Myocyte (in vitro differentiated cells): ENCODE results near the gene SMCO4. TPM values are rescaled to one million over a fixed set of nuclear protein-coding genes. Genes with fewer than 3 reads are reported as not detected.
A peak's percentile ranks its signal among the peaks of the same experiment; 100 is the strongest.
"Not testable (repeated sequence)": the region's sequence is repeated elsewhere in the genome, so short reads cannot be mapped to it uniquely, and the experiment has no call there.

Experiments used
- DNase-seq: peaks from one replicate; pipeline ENCODE4 v3.0.0-alpha.2; 2012; ENCODE audit warnings: low read depth
- total RNA-seq: library from RNA; depleted of rRNA; stranded (reverse); fragments of >200 nt; gene quantifications from 2 replicates; pipeline ENCODE4 v1.2.3, GENCODE V29; 2014

Gene SMCO4
- total RNA-seq, 1 donor from 2014 or later, result 2.2 TPM

DNA sequence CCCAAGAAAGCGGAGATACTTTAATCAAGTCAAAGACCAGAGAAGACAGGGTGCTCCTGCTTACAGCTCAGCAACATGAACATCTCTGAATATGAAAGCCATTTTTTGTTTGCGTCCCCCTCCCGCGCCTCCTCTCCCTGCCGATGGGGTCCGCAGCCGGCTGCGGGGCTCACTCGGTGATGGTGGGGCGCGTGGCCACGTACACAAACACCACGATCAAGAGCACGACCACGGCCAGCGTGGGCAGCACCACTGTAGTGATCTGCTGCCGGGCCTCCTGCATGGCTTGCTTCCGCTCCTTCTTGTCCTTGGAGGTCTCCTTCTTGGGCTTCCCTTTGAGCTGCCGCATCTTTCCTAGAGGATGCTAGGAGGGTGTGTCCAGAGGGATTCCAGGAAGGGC is 64.3 kb downstream of the SMCO4 start:
- no peak for DNase-seq

DNA sequence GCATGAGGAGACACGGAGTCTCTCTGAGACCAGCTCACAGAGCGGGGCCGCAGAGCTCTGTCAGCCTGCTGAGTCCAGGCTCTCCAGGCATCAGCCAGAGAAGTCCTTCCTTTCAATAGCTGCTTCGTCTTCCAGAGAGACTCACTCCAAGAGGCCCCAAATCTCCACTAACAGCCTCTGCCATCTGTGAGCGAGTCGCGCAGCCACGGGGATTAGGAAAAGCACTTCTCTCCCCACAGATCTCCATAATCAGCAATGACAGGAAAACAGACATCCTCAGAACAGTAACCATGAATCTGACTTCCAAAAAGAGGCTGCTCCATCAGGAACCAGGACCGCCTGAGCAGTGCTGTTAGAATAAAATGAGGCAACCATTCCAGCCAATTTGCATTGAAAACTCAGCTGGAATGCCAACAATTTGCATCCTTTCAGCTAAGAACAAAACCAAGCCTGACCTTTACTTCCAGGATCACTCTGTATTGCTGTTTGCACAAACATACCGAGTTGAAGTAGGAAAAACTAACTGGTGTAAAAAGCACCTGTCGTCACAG is 65.4 kb downstream of the SMCO4 start:
- no peak for DNase-seq

DNA sequence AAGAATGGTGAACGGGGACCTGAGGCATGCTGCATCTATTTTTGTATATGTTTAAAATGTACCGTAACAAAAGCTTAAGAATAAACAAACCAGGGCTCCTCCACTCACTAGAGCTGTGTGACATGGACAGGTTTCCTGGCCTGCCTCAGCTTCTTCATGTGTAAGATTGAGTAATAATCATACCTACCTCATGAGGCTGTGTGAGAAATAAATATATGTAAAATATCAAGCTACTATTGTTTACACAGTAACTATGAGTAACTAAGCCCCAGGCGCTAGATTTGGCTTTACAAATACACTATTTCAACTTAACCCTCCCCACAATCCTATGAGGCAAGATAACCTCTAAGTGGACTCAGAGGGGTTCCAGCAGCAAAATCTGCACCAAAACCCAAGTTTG is 66.4 kb downstream of the SMCO4 start:
- no peak for DNase-seq

DNA sequence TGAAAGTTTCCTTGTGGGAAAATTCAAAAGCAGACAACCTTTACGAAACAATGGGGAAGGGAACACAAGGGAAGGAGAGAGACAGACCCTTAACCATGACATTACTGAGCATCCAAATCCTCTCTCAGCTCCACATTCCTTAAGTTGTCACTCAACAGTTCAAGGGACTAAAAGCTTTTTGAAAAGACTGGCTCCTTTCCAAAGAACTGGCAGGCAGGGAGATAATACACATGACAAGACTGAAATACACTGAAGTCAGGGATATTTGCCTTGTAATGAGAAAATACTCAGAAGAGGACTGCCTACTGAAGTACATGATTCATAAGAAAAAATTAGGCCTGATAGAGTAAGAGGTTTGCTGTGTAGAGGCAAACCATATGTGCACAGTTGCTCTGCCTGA is 69.1 kb downstream of the SMCO4 start:
- peak; percentile 6 for DNase-seq

DNA sequence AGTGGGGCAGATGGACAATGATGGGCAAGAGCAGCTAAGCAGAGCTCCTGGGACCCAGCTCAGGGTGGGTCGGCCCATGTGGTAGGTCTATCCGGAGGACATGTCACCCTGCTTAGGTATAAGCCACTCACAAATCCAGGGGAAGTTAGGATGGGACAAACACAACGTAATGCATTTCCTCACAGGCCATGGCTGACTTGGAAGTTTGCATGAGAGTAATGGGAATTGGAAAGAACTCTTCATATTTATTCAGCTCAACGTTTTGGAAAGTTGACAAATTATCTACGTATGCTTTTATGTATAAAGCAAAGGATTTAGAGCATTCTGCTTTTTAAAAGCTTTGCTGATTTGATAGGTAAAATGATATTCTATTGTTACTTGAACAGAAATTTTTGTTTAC is 74.9 kb downstream of the SMCO4 start:
- no peak for DNase-seq

DNA sequence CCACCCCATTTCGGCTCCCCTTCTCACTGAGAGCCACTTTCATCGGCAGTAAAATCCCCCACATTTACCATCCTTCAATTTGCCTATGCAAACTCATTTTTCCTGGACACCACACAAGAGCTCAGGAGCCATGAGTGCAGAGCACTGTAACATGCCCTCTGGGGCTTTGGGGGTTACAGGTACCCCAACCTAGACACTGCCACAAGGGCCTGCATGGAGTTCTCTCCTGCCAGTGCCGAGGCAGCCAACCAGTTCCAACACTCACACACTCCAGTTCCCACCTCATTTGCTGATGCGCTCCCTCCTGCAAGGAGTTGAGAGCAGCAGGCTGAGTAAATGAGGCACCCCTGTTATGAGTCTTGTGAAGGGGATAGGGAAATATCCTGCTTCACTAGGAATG is 76.1 kb downstream of the SMCO4 start:
- DNase-seq, result no peak

DNA sequence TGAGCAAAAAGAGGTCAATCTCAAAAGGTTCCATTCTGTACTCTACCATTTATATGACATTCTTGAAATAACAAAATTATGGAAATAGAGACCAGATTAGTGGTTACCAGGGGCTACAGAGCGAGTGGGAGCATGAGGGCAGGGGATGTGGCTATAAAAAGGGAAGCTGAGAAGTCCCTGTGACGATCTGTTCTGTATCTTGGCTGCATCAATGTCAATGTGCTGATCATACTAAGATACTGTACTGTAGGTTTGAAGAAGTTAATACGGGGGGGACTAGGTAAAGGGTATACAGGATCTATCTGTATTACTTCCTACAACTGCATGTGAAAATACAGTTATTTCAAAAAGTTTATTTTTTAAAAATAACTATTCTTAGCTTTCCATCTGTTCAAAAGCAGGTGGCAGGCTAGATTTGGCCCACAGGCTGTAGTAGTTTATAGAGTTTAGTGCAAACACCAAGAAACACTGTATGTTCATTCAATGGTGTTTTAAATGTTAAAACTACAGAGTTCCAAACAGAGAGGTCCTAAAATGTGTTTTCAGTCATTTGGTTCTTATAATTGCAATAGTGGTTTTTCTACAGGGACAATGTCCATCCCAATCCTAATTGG is 78.2 kb downstream of the SMCO4 start:
- no peak for DNase-seq

DNA sequence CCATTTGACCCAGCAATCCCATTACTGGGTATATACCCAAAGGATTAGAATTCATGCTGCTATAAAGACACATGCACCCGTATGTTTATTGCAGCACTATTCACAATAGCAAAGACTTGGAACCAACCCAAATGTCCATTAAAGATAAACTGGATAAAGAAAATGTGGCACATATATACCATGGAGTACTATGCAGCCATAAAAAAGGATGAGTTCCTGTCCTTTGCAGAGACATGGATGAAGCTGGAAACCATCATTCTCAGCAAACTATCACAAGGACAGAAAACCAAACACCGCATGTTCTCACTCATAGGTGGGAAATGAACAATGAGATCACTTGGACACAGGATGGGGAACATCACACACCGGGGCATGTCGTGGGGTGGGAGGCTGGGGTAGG is 79.5 kb downstream of the SMCO4 start:
- not testable (repeated sequence) for DNase-seq

DNA sequence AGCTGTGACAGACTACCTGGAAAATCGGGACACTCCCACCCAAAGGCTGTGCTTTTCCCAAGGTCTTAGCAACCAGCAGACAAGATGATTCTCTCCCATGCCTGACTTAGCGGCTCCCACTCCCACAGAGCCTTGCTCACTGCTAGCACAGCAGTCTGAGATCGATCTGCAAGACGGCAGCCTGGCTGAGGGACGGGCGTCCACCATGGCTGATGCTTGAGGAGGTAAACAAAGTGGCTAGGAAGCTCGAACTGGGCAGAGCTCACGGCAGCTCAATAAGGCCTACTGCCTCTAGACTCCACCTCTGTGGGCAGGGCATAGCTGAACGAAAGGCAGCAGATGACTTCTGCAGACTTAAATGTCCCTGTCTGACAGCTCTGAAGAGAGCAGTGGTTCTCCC is 84.9 kb downstream of the SMCO4 start:
- DNase-seq, result no peak

DNA sequence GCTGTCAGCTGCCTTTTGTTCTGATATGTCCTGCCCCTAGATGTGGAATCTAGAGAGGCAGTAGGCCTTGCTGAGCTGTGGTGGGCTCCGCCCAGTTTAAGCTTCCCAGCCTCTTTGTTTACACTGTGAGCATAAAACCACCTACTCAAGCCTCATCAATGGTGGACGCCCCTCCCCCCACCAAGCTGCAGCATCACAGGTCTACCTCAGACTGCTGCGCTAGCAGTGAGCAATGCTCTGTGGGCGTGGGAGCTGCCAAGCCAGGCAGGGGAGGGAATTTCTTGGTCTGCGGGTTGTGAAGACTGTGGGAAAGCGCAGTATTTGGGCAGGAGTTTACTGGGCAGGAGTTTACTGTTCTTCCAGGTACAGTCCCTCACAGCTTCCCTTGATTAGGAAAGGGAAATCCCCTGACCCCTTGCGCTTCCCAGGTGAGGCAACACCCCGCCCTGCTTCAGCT is 98.5 kb downstream of the SMCO4 start:
- peak; percentile 3 for DNase-seq

DNA sequence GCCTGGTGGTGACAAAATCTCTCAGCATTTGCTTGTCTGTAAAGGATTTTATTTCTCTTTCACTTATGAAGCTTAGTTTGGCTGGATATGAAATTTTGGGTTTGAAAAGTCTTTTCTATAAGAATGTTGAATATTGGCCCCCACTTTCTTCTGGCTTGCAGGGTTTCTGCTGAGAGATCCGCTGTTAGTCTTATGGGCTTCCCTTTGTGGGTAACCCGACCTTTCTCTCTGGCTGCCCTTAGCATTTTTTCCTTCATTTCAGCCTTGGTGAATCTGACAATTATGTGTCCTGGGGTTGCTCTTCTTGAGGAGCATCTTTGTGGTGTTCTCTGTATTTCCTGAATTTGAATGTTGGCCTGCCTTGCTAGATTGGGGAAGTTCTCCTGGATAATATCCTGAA is 100.0 kb downstream of the SMCO4 start:
- not testable (repeated sequence) for DNase-seq

DNA sequence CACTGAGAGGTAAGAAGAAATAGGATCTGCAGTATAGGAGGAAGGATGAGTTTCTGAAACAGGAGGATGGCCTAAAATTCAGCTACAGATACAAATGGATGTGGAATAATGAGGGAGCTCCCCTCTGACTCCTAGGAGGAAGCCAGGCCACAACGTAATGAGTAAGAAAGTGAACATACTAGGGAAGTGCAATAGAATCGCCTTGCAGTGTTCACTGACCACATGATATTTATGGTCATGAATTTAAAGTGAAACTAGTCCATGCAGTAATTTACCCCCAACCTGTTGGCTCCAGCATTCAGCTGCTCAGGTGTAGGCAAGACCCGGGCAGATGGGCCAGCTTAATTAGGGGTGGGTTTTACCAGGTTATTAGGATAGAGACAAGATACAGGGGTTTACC is 110.9 kb downstream of the SMCO4 start:
- DNase-seq, result no peak

Other genes starting within 250 kb of the SMCO4 start
- not detected in 2 replicates for gene DEUP1, start 212.6 kb downstream of the SMCO4 start, total RNA-seq
- 18.6 and 19.3 TPM in 2 replicates for gene CEP295, start 118.3 kb upstream of the SMCO4 start, total RNA-seq
- gene TAF1D, start 198.1 kb upstream of the SMCO4 start, total RNA-seq, result 210 and 246 TPM in 2 replicates
- gene C11orf54, start 198.3 kb upstream of the SMCO4 start, total RNA-seq, result 52.4 and 61.4 TPM in 2 replicates
- gene MED17, start 240.9 kb upstream of the SMCO4 start, total RNA-seq, result 27.9 and 35.7 TPM in 2 replicates